OCI-LY1 (cell line): ENCODE results near the gene FBXO10.

ENCODE experiments used
- EZH2 ChIP-seq: fragments of 200-600 bp; sonication (generic), shearing (Covaris generic); IDR thresholded peaks from 2 replicates; pipeline ENCODE4 v1.8.0; 2017; ENCODE audit warnings: borderline replicate concordance, mixed run types, mild to moderate bottlenecking, antibody characterized with exemption, low read length, moderate library complexity, mixed read lengths
- TF ChIP-seq, protein P1 (sequence below): fragments of 200-600 bp; sonication (generic), shearing (Covaris generic); IDR thresholded peaks from 2 replicates; pipeline ENCODE4 v1.5.1; 2017; ENCODE audit warnings: mild to moderate bottlenecking, antibody characterized with exemption, low read length, moderate library complexity, mixed read lengths

DNA sequence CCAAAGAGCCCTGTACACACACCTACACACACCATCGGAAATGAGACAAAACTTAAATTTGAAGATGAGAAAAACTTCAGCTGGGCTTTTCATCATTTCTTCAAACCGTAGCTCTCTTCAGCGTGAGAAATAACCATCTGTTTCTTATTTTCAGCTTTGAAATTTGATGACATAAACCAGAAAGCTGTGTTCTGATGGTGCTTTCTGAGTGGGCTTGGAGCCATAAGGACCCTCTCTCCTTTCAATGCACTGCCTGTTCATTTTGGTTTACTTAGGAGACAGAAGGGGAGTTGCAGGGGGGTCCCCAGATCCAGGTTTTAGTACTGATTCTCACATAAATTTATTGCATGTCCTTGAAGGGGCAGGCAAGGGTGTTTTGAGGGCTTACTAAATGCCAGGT, 9.5 kb downstream of the FBXO10 start:
- TF ChIP-seq EZH2 = no peak
- TF ChIP-seq, protein P1, sequence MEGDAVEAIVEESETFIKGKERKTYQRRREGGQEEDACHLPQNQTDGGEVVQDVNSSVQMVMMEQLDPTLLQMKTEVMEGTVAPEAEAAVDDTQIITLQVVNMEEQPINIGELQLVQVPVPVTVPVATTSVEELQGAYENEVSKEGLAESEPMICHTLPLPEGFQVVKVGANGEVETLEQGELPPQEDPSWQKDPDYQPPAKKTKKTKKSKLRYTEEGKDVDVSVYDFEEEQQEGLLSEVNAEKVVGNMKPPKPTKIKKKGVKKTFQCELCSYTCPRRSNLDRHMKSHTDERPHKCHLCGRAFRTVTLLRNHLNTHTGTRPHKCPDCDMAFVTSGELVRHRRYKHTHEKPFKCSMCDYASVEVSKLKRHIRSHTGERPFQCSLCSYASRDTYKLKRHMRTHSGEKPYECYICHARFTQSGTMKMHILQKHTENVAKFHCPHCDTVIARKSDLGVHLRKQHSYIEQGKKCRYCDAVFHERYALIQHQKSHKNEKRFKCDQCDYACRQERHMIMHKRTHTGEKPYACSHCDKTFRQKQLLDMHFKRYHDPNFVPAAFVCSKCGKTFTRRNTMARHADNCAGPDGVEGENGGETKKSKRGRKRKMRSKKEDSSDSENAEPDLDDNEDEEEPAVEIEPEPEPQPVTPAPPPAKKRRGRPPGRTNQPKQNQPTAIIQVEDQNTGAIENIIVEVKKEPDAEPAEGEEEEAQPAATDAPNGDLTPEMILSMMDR = no peak
